Esophagus squamous epithelium (tissue), 5 donors: ENCODE results near the gene SLC16A12. TPM values are rescaled to one million over a fixed set of nuclear protein-coding genes. Genes with fewer than 3 reads are reported as not detected.

Source experiments
- DNase-seq: peaks from one replicate; lab custom pipeline; 2025; lab: John Stamatoyannopoulos, UW
- H3K27ac ChIP-seq, 4 donors: fragments of 200-600 bp; sonication (generic); one replicate each; pipeline ENCODE4 v1.5.1; 2016 to 2019; ENCODE audit warnings: mild to moderate bottlenecking in 1 of 4
- H3K27me3 ChIP-seq, 4 donors: fragments of 200-600 bp; sonication (generic); 1 replicate in 3 of 4; 2 replicates in 1 of 4; pipeline versions ENCODE4 v1.5.1 to v1.6.0; 2017 to 2021; ENCODE audit warnings: antibody characterized with exemption in 1 of 4
- H3K36me3 ChIP-seq, 3 donors: fragments of 200-600 bp; sonication (generic); one replicate each; pipeline ENCODE4 v1.5.1; 2016 to 2019
- H3K4me1 ChIP-seq, 3 donors: fragments of 200-600 bp; sonication (generic); one replicate each; pipeline ENCODE4 v1.5.1; 2017 to 2019
- H3K4me3 ChIP-seq, 4 donors: fragments of 200-600 bp; sonication (generic); 1 replicate in 3 of 4; 2 replicates in 1 of 4; pipeline ENCODE4 v1.5.1; 2016 to 2019; ENCODE audit warnings: mild to moderate bottlenecking in 2 of 4, moderate library complexity in 1 of 4
- H3K9me3 ChIP-seq, 3 donors: fragments of 200-600 bp; sonication (generic); one replicate each; pipeline ENCODE4 v1.5.1; 2016 to 2019
- POLR2A ChIP-seq, 4 donors: fragments of 450-650 bp; IDR thresholded peaks; one replicate each; pipeline ENCODE4 v1.6.1; 2017; ENCODE audit warnings: antibody characterized with exemption in 4 of 4, mild to moderate bottlenecking in 4 of 4, moderate library complexity in 3 of 4
- WGBS, 2 donors: methylation state at CpG; one replicate each; pipeline ENCODE4 v1.1.5; 2018; 5-methylcytosine and 5-hydroxymethylcytosine counted together
- intact Hi-C: fragments of 100-400 bp; cut with DNase I; formaldehyde crosslinking; loops from one replicate; pipeline ENCODE4 v1.15.0; 2022
- total RNA-seq, 4 donors: library from RNA; depleted of rRNA; stranded (reverse); fragments of >200 nt; gene quantifications; one replicate each; pipeline ENCODE4 v1.1.0, GENCODE V29; 2016
- TF ChIP-seq, protein P1 (sequence below), 6 experiments: fragments of 450-650 bp in 4 of 6; fragments of 200-600 bp in 2 of 6; sonication (generic) in 2 of 6; IDR thresholded peaks; one replicate each; pipeline ENCODE4 v1.5.1; 2016 to 2019; ENCODE audit warnings: antibody characterized with exemption in 6 of 6, mild to moderate bottlenecking in 4 of 6, moderate library complexity in 4 of 6
- donor health status: DM: yes; HTN: yes; CAD: no.

SLC16A12 gene
- total RNA-seq, 4 donors from 2014 or later, result 0.18 to 1.3 (median 0.23) TPM; not detected in 1

DNA sequence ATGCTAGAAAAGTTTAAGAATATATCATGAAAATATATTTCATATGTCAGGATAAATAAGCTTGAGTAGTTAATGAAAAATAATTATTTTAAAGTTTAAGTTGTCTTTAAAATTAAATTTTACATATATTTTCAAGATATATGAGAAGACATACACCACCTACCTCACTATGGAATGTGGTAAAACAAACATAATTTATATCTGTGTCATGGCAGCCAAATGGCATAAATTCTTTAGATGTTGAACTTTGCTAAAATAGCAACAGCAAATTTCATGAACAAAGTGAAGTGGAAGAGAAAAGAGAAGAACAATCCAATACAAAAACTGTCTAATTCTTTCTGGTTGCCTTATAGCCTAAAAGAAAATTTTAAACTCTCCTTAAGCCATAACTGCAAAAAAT, 39.6 kb upstream of the SLC16A12 start:
- no peak for TF ChIP-seq POLR2A (IDR thresholded peaks at IDR 0.05)
- TF ChIP-seq, protein P1, sequence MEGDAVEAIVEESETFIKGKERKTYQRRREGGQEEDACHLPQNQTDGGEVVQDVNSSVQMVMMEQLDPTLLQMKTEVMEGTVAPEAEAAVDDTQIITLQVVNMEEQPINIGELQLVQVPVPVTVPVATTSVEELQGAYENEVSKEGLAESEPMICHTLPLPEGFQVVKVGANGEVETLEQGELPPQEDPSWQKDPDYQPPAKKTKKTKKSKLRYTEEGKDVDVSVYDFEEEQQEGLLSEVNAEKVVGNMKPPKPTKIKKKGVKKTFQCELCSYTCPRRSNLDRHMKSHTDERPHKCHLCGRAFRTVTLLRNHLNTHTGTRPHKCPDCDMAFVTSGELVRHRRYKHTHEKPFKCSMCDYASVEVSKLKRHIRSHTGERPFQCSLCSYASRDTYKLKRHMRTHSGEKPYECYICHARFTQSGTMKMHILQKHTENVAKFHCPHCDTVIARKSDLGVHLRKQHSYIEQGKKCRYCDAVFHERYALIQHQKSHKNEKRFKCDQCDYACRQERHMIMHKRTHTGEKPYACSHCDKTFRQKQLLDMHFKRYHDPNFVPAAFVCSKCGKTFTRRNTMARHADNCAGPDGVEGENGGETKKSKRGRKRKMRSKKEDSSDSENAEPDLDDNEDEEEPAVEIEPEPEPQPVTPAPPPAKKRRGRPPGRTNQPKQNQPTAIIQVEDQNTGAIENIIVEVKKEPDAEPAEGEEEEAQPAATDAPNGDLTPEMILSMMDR (IDR thresholded peaks at IDR 0.05), result no peak
- H3K4me1 ChIP-seq, result peaks cover 0 to 14% (median 4%) of the 10 kb centered on the region in 3 donors
- H3K9me3 ChIP-seq, result no peaks in the 10 kb centered on the region
- no peaks in the 10 kb centered on the region for H3K27me3 ChIP-seq
- no peak overlapping the region for H3K27ac ChIP-seq
- H3K4me3 ChIP-seq, result no peak overlapping the region
- no peak for DNase-seq
- intact Hi-C loops, result no loop called here
- no peaks in the 10 kb centered on the region for H3K36me3 ChIP-seq

DNA sequence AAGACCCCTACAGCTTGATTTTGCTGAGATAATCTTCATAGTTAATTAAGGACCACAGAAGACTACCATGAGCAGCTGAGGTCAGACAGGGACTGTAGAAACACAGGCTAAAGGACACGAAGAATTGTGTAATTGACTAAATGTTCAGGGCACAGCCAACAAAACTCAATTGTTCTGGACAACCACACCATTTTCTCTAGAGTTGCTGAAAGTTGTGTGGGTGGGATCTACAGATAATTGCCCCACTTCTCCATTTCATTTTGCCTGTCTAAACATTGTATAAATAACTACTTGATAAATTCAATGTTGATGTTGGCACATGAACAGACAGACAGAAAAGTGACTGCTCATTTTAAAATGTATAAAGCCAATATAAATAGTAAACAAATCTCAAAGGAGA, 39.0 kb upstream of the SLC16A12 start:
- TF ChIP-seq, protein P1 (IDR thresholded peaks at IDR 0.05), result no peak
- no peak for TF ChIP-seq POLR2A (IDR thresholded peaks at IDR 0.05)
- no peaks in the 10 kb centered on the region for H3K9me3 ChIP-seq
- peaks cover 0 to 14% (median 4%) of the 10 kb centered on the region in 3 donors for H3K4me1 ChIP-seq
- H3K27ac ChIP-seq, result no peak overlapping the region
- H3K36me3 ChIP-seq, result no peaks in the 10 kb centered on the region
- WGBS, 2 donors, result 40 to 67% methylated on average over 1 of the region's 1 CpG
- no peak overlapping the region for H3K4me3 ChIP-seq
- no peaks in the 10 kb centered on the region for H3K27me3 ChIP-seq
- DNase-seq, result no peak
- intact Hi-C loops, result no loop called here

DNA sequence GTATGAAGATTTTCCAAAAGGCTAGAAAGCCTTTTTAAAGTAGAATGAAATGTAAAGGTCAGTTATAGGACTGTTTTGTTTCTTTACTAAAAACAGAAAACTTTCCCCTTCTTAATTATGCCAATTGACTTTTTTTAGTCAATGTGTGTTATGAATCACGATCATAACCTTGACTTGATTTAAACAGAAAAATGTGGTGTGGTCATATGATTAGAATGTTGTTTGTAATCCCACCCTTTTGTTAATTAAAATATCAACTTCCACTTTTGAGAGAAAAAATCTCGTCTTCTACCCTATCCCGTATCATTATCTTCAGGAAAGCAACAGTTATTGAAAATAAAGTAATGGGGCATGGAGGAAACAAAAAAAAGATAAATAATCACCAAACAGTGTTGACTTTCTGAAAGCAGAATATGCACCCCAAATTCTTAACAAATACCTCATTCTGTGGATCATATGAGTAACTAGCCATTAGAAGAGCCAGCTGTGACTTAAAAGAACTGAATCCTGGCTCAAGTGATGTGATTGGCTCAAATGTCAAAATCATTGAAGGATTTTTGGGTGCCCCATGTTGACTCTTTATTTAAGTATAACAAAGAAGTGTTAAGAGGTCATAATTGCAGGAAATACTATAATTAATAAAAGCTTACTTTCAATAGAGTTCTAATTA, 32.3 kb upstream of the SLC16A12 start:
- Histone ChIP-seq H3K36me3 (no peaks in the 10 kb centered on the region), H3K27ac (no peak overlapping the region), H3K27me3 (peaks cover 0 to 9% (median 0%) of the 10 kb centered on the region in 4 donors), H3K4me3 (no peak overlapping the region), H3K9me3 (no peaks in the 10 kb centered on the region), H3K4me1 (peaks cover 0 to 5% (median 0%) of the 10 kb centered on the region in 3 donors)
- DNase-seq, result no peak
- intact Hi-C loops, result no loop called here
- 44 to 57% methylated on average over 3 of the region's 3 CpGs for WGBS, 2 donors
- TF ChIP-seq, protein P1 (IDR thresholded peaks at IDR 0.05), result no peak
- no peak for TF ChIP-seq POLR2A (IDR thresholded peaks at IDR 0.05)

DNA sequence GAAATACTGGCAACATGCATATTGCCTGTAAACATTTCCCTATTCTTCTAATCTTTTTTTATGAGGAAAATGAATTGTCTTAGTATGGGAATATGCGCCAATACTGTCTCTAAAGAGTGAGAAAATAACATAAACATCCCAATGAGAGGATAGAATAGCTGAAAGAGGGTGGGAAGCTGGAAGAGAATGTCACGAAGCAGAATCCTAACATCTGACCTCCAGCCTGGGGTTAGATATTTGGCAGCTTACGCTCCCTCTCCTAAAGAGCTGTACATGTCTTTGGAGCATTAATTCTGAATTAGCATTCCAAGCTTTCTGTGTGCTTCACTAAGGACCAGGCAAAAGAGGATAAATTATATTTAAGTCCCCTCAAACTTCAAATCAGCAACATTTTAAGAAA, 31.6 kb upstream of the SLC16A12 start:
- 43 to 70% methylated on average over 3 of the region's 3 CpGs for WGBS, 2 donors
- Histone ChIP-seq H3K4me3 (no peak overlapping the region), H3K4me1 (no peaks in the 10 kb centered on the region), H3K27ac (no peak overlapping the region), H3K27me3 (peaks cover 0 to 9% (median 0%) of the 10 kb centered on the region in 4 donors), H3K36me3 (no peaks in the 10 kb centered on the region), H3K9me3 (no peaks in the 10 kb centered on the region)
- intact Hi-C loops, result no loop called here
- TF ChIP-seq, protein P1 (IDR thresholded peaks at IDR 0.05), result no peak
- TF ChIP-seq POLR2A (IDR thresholded peaks at IDR 0.05), result no peak
- no peak for DNase-seq

DNA sequence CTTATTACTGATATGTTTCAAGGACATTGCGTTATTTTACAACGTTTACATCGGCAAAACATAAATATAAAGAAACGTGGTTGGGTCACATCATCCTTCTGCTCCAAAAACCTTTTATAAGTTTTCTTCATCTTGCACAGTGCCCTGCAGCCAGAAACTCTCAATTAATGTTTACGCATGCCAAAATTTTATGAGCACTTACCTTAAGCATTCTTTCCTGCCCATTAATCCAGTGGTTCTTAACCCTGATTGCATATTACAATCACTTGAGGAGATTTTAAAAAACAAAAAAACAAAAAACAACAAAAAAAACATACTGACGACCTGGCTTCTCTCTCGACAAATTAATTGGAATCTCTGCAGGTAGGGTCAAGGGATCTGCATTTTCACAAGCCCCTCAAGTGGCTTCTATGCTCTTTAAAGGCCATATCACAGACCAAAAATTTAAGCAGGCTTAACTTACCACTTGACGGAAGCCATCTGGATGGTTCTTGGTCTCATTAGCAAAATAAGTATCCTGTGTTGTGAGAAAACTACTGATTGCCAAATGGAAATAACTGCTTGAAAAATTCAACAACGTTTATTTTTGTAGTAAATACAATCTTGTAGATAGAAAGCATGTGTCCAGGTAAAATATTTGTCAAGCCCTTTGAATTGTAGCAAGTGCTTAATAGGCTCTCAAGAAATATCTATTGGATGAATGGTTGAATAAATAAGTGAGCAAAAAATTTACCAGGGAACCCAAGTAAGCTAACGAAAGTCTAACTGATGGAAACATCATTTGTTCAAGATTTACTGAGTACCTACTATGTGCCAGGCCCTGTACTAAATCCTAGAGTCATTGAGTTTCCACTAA, 30.9 kb upstream of the SLC16A12 start:
- TF ChIP-seq, protein P1 (IDR thresholded peaks at IDR 0.05), result no peak
- no peak for TF ChIP-seq POLR2A (IDR thresholded peaks at IDR 0.05)
- DNase-seq, result no peak
- Histone ChIP-seq H3K4me3 (no peak overlapping the region), H3K36me3 (no peaks in the 10 kb centered on the region), H3K27ac (no peak overlapping the region), H3K9me3 (no peaks in the 10 kb centered on the region), H3K4me1 (no peaks in the 10 kb centered on the region), H3K27me3 (peaks cover 0 to 9% (median 0%) of the 10 kb centered on the region in 4 donors)
- intact Hi-C loops, result no loop called here
- WGBS, 2 donors, result 65 to 69% methylated on average over 10 of the region's 10 CpGs
